Body of pancreas (tissue), 4 donors: ENCODE data around the gene TEAD1.

Experiments used
- POLR2A ChIP-seq, 3 donors: fragments of 450-650 bp; IDR thresholded peaks; one replicate each; pipeline ENCODE4 v1.6.1; 2016; ENCODE audit warnings: antibody characterized with exemption in 3 of 3, mild to moderate bottlenecking in 2 of 3
- TF ChIP-seq, protein P1 (sequence below), 7 experiments: fragments of 450-650 bp in 4 of 7; fragments of 200-600 bp in 3 of 7; sonication (generic) in 3 of 7; IDR thresholded peaks; one replicate each; pipeline ENCODE4 v1.5.1; 2016 to 2019; ENCODE audit warnings: antibody characterized with exemption in 7 of 7

DNA sequence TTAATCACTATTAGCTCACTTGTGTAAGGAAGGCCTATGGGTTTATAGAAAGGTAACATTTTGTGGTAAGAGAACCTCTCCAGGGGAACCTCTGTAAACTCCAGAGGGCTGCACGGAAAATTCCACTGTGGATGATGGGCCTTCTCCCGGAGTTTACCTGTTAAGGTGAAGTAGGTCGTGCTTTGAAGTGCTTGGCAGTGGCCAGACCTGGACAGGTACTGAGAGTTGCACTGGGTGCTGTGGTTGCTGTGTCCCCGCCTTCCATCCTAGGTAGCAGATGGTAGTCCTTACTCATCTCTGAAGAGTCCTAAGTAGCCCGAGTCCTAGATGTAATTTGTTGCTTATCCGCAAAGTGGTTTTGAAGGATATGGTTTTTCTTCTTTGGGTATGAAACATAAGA lies 133.4 kb downstream of the TEAD1 start:
- TF ChIP-seq, protein P1, sequence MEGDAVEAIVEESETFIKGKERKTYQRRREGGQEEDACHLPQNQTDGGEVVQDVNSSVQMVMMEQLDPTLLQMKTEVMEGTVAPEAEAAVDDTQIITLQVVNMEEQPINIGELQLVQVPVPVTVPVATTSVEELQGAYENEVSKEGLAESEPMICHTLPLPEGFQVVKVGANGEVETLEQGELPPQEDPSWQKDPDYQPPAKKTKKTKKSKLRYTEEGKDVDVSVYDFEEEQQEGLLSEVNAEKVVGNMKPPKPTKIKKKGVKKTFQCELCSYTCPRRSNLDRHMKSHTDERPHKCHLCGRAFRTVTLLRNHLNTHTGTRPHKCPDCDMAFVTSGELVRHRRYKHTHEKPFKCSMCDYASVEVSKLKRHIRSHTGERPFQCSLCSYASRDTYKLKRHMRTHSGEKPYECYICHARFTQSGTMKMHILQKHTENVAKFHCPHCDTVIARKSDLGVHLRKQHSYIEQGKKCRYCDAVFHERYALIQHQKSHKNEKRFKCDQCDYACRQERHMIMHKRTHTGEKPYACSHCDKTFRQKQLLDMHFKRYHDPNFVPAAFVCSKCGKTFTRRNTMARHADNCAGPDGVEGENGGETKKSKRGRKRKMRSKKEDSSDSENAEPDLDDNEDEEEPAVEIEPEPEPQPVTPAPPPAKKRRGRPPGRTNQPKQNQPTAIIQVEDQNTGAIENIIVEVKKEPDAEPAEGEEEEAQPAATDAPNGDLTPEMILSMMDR (IDR thresholded peaks at IDR 0.05): no peak
- no peak for TF ChIP-seq POLR2A (IDR thresholded peaks at IDR 0.05)
